Hepatocyte (in vitro differentiated cells): ENCODE data around the gene NPHP4. TPM values are rescaled to one million over a fixed set of nuclear protein-coding genes. Genes with fewer than 3 reads are reported as not detected.

Experiments
- DNase-seq: peaks from one replicate; pipeline ENCODE4 v3.0.0-alpha.2; 2016; ENCODE audit warnings: low spot score
- H2AFZ ChIP-seq: fragments of 200-600 bp; sonication (generic); 2 replicates; pipeline ENCODE4 v1.6.0; 2016; ENCODE audit warnings: antibody characterized with exemption, mild to moderate bottlenecking
- H3K27ac ChIP-seq: fragments of 200-600 bp; sonication (generic); 2 replicates; pipeline ENCODE4 v1.5.1; 2016; ENCODE audit warnings: mild to moderate bottlenecking
- H3K27me3 ChIP-seq: fragments of 200-600 bp; sonication (generic); 2 replicates; pipeline ENCODE4 v1.6.1; 2016
- H3K36me3 ChIP-seq: fragments of 200-600 bp; sonication (generic); replicated peaks from 2 replicates; pipeline ENCODE4 v1.5.1; 2016; ENCODE audit warnings: low read depth; ENCODE audit not compliant: insufficient read depth
- H3K4me1 ChIP-seq: fragments of 200-600 bp; sonication (generic); 2 replicates; pipeline ENCODE4 v1.5.1; 2016; ENCODE audit warnings: mild to moderate bottlenecking, moderate library complexity; ENCODE audit not compliant: insufficient read depth
- H3K4me2 ChIP-seq: fragments of 200-600 bp; sonication (generic); 2 replicates; pipeline ENCODE4 v1.6.0; 2016
- H3K4me3 ChIP-seq: fragments of 200-600 bp; sonication (generic); 2 replicates; pipeline ENCODE4 v1.5.1; 2016; ENCODE audit warnings: mild to moderate bottlenecking
- H3K79me2 ChIP-seq: fragments of 200-600 bp; sonication (generic); 2 replicates; pipeline ENCODE4 v1.6.0; 2017; ENCODE audit warnings: mild to moderate bottlenecking
- H3K9me2 ChIP-seq: fragments of 200-600 bp; sonication (generic); replicated peaks from 2 replicates; pipeline ENCODE4 v1.6.0; 2017; ENCODE audit warnings: mild to moderate bottlenecking; ENCODE audit not compliant: insufficient read depth
- H3K9me3 ChIP-seq: fragments of 200-600 bp; sonication (generic); 2 replicates; pipeline ENCODE4 v1.5.1; 2016; ENCODE audit warnings: low read depth, mild to moderate bottlenecking
- H4K20me1 ChIP-seq: fragments of 200-600 bp; sonication (generic); 2 replicates; pipeline ENCODE4 v1.6.0; 2016; ENCODE audit warnings: mild to moderate bottlenecking; ENCODE audit not compliant: insufficient read depth, poor library complexity, severe bottlenecking
- EZH2 ChIP-seq: fragments of 200-600 bp; sonication (generic); IDR thresholded peaks from 2 replicates; pipeline ENCODE4 v1.6.1; 2016; ENCODE audit warnings: antibody characterized with exemption, mild to moderate bottlenecking, borderline replicate concordance
- EZH2phosphoT487 ChIP-seq: fragments of 200-600 bp; sonication (generic); IDR thresholded peaks from one replicate; pipeline ENCODE4 v1.6.1; 2018; ENCODE audit warnings: antibody characterized with exemption, mild to moderate bottlenecking, low read depth, moderate library complexity; ENCODE audit not compliant: unreplicated experiment, severe bottlenecking
- WGBS: methylation state at CpG from one replicate; pipeline ENCODE4 v1.1.6; 2016; ENCODE audit warnings: low lambda C conversion rate; ENCODE audit errors: missing lambda C conversion rate; 5-methylcytosine and 5-hydroxymethylcytosine counted together
- polyA plus RNA-seq: library from polyadenylated mRNA; unstranded; fragments of >200 nt; fragmentation: Nextera tagmentation; extraction: Ambion mirVana; gene quantifications from 2 replicates; pipeline ENCODE4 v1.2.1, GENCODE V29; 2016
- total RNA-seq: library from RNA; depleted of rRNA; stranded (reverse); fragments of >200 nt; gene quantifications from 2 replicates; pipeline ENCODE4 v1.2.3, GENCODE V29; 2014
- TF ChIP-seq, protein P1 (sequence below): fragments of 200-600 bp; sonication (generic); IDR thresholded peaks from 2 replicates; pipeline ENCODE4 v1.5.1; 2016; ENCODE audit warnings: antibody characterized with exemption, mild to moderate bottlenecking; ENCODE audit not compliant: poor library complexity

NPHP4 gene
- total and polyA plus RNA-seq, 2 experiments from 2014 or later, result 5.6 to 6.0 TPM

DNA sequence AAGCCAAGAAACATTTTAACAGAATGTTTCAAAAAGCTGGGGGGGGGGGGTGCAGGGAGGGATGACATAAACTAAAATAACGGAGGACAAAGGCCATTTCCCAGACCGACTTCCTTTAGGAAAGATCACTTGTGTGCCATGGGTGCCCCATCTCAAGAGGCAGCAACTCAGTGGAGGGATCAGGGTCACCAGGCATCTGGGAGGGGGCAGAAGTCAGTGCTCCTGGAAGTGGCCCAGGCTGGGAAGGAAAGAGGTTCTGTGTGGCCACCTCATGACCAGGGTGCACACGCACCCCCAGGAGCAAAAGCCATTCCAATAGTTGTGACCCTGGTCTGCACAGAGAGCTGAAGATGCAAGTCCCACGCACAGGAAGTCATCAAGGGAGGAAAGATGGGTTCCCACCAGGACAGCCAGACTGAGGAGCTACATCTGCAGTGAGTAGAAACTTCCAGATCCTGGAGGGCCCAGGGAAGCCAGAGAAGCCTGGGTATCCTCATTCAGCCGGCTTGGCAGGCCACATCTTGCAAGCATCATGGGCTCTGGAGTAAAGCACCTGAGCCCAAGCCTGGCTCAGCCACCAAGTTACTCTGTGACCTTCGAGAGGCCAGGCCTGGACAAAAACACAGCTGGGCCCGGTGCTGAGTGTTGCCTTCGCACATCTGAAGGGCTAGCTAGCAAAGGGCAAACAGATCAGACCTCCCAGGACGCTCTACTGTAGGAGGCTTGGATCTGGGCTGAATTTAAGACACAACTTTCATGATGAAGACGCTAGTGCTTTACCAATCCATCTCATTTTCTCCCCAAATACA, 36.0 kb downstream of the NPHP4 start:
- Histone ChIP-seq H3K4me2 (no peak overlapping the region), H3K27ac (no peak overlapping the region), H3K79me2 (no peaks in the 10 kb centered on the region), H3K36me3 (no peaks in the 10 kb centered on the region), H3K4me1 (no peaks in the 10 kb centered on the region), H4K20me1 (no peaks in the 10 kb centered on the region), H3K27me3 (no peaks in the 10 kb centered on the region), H3K9me2 (no peaks in the 10 kb centered on the region), H3K4me3 (no peak overlapping the region), H3K9me3 (no peaks in the 10 kb centered on the region), H2AFZ (no peak overlapping the region)
- WGBS, result 90% methylated on average over 10 of the region's 10 CpGs
- no peak for TF ChIP-seq EZH2phosphoT487
- TF ChIP-seq, protein P1, sequence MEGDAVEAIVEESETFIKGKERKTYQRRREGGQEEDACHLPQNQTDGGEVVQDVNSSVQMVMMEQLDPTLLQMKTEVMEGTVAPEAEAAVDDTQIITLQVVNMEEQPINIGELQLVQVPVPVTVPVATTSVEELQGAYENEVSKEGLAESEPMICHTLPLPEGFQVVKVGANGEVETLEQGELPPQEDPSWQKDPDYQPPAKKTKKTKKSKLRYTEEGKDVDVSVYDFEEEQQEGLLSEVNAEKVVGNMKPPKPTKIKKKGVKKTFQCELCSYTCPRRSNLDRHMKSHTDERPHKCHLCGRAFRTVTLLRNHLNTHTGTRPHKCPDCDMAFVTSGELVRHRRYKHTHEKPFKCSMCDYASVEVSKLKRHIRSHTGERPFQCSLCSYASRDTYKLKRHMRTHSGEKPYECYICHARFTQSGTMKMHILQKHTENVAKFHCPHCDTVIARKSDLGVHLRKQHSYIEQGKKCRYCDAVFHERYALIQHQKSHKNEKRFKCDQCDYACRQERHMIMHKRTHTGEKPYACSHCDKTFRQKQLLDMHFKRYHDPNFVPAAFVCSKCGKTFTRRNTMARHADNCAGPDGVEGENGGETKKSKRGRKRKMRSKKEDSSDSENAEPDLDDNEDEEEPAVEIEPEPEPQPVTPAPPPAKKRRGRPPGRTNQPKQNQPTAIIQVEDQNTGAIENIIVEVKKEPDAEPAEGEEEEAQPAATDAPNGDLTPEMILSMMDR, result no peak
- no peak for TF ChIP-seq EZH2
- DNase-seq, result no peak

DNA sequence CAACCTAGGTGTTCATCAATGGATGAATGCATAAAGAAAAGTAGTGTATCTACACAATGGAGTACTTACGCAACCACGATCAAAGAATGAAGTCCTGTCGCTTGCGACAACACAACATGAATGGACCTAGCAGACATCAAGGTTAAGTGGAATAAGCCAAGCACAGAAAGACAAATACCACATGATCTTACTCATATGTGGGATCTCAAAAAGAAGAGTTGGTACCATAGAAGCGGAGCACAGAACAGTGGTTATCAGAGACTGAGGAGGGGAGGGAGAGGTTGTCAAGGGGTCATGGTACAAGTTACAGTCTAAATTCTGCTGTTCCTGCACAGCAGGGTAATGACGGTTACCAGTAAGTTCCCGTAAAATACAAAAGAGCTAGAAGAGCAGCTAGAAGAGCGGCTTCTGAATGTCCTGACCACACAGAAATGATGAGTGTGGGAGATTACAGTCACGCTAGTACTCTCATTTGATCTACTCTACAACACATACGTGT, 36.7 kb downstream of the NPHP4 start:
- Histone ChIP-seq H2AFZ (no peak overlapping the region), H3K9me2 (no peaks in the 10 kb centered on the region), H3K79me2 (no peaks in the 10 kb centered on the region), H4K20me1 (no peaks in the 10 kb centered on the region), H3K27ac (no peak overlapping the region), H3K4me3 (no peak overlapping the region), H3K27me3 (no peaks in the 10 kb centered on the region), H3K9me3 (no peaks in the 10 kb centered on the region), H3K36me3 (no peaks in the 10 kb centered on the region), H3K4me1 (no peaks in the 10 kb centered on the region), H3K4me2 (no peak overlapping the region)
- WGBS, result 92% methylated on average over 10 of the region's 10 CpGs
- TF ChIP-seq EZH2, result no peak
- TF ChIP-seq, protein P1, result no peak
- TF ChIP-seq EZH2phosphoT487, result no peak
- no peak for DNase-seq

DNA sequence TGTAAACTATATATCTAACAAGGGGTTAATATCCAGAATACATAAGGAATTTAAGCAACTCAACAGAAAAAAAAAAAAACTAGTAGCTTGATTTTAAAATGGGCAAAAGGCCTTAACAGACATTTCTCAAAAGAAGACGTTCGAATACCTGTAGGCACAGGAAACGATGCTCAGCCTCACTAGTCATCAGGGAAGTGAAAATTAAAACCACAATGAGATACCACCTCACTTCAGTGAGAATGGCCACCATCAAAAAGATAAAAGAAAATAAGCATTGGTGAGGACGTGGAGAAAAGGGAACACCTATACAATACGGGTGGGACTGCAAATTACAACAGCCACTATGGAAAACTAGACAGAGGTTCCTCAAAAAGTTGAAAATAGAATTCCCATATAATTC, 37.3 kb downstream of the NPHP4 start:
- TF ChIP-seq, protein P1, result no peak
- TF ChIP-seq EZH2 (no peak), EZH2phosphoT487 (no peak)
- DNase-seq, result no peak
- H3K4me1 ChIP-seq, result no peaks in the 10 kb centered on the region
- H2AFZ ChIP-seq, result no peak overlapping the region
- H3K36me3 ChIP-seq, result no peaks in the 10 kb centered on the region
- no peaks in the 10 kb centered on the region for H3K9me3 ChIP-seq
- H3K27ac ChIP-seq, result no peak overlapping the region
- no peak overlapping the region for H3K4me2 ChIP-seq
- H3K4me3 ChIP-seq, result no peak overlapping the region
- WGBS, result 89% methylated on average over 5 of the region's 5 CpGs
- H3K79me2 ChIP-seq, result no peaks in the 10 kb centered on the region
- H4K20me1 ChIP-seq, result no peaks in the 10 kb centered on the region
- no peaks in the 10 kb centered on the region for H3K9me2 ChIP-seq
- no peaks in the 10 kb centered on the region for H3K27me3 ChIP-seq
